ENCODE data around the gene EPHA4.

EPHA4 gene

GRCh38 chr2:221581986-221582385 lies 9.9 kb upstream of the EPHA4 start:
- Histone ChIP-seq H3K56ac (ENCODE audit: low read length) (no peak overlapping the region), H3K27me3 (ENCODE audit: insufficient read depth, low read length, poor library complexity) (no peaks in the 10 kb centered on the region), H3K79me2 (ENCODE audit: control insufficient read depth, insufficient read depth, low read length) (no peaks in the 10 kb centered on the region), H2BK120ac (ENCODE audit: low read depth, low read length) (no peak overlapping the region), H3K4me3 (ENCODE audit: low read length) (no peak overlapping the region), H3K79me1 (ENCODE audit: low read length) (no peaks in the 10 kb centered on the region), H2BK5ac (ENCODE audit: low read length) (no peak overlapping the region), H2AK5ac (ENCODE audit: low read length) (no peak overlapping the region), H3K4me2 (ENCODE audit: low read length) (no peak overlapping the region), H3K18ac (ENCODE audit: low read length) (no peak overlapping the region), H3K4me1 (ENCODE audit: control insufficient read depth, low read depth, low read length) (no peaks in the 10 kb centered on the region), H3K36me3 (ENCODE audit: control insufficient read depth, insufficient read depth, low read length) (no peaks in the 10 kb centered on the region), H3K4ac (ENCODE audit: low read depth, low read length) (no peak overlapping the region), H3K27ac (ENCODE audit: low read depth, low read length) (no peak overlapping the region), H4K5ac (ENCODE audit: low read length) (no peak overlapping the region), H4K8ac (ENCODE audit: low read depth, low read length) (no peak overlapping the region), H2BK15ac (replicated peaks; ENCODE audit: low read depth) (no peak overlapping the region), H3K23ac (ENCODE audit: low read length) (no peak overlapping the region), H3K9ac (ENCODE audit: low read length) (no peak overlapping the region)
- DNase-seq = no peak
- no CpG with 5 or more reads among the region's 1 CpG for WGBS (ENCODE audit: extremely low coverage, insufficient coverage, low lambda C conversion rate)

GRCh38 chr2:221574231-221574570 lies 2.1 kb upstream of the EPHA4 start:
- no peak overlapping the region for H3K23ac ChIP-seq (ENCODE audit: low read length)
- no peak overlapping the region for H2BK15ac ChIP-seq (replicated peaks; ENCODE audit: low read depth)
- peaks cover 9% of the 10 kb centered on the region for H3K79me1 ChIP-seq (ENCODE audit: low read length)
- no peak for DNase-seq
- no peaks in the 10 kb centered on the region for H3K36me3 ChIP-seq (ENCODE audit: control insufficient read depth, insufficient read depth, low read length)
- no CpG with 5 or more reads among the region's 7 CpGs for WGBS (ENCODE audit: extremely low coverage, insufficient coverage, low lambda C conversion rate)
- H3K27me3 ChIP-seq (ENCODE audit: insufficient read depth, low read length, poor library complexity) = peaks cover 2% of the 10 kb centered on the region
- H3K9ac ChIP-seq (ENCODE audit: low read length) = no peak overlapping the region
- H3K4me3 ChIP-seq (ENCODE audit: low read length) = no peak overlapping the region
- H3K4me1 ChIP-seq (ENCODE audit: control insufficient read depth, low read depth, low read length) = no peaks in the 10 kb centered on the region
- no peak overlapping the region for H3K27ac ChIP-seq (ENCODE audit: low read depth, low read length)
- no peak overlapping the region for H4K5ac ChIP-seq (ENCODE audit: low read length)
- no peak overlapping the region for H3K18ac ChIP-seq (ENCODE audit: low read length)
- H3K4me2 ChIP-seq (ENCODE audit: low read length) = no peak overlapping the region
- H2BK120ac ChIP-seq (ENCODE audit: low read depth, low read length) = no peak overlapping the region
- no peak overlapping the region for H3K4ac ChIP-seq (ENCODE audit: low read depth, low read length)
- no peak overlapping the region for H2BK5ac ChIP-seq (ENCODE audit: low read length)
- no peak overlapping the region for H2AK5ac ChIP-seq (ENCODE audit: low read length)
- peaks cover 18% of the 10 kb centered on the region for H3K79me2 ChIP-seq (ENCODE audit: control insufficient read depth, insufficient read depth, low read length)
- H3K56ac ChIP-seq (ENCODE audit: low read length) = peak overlapping the region; percentile 83
- no peak overlapping the region for H4K8ac ChIP-seq (ENCODE audit: low read depth, low read length)

- Histone ChIP-seq H3K56ac (ENCODE audit: low read length) (peak overlapping the region; percentile 94), H3K79me1 (ENCODE audit: low read length) (peaks cover 9% of the 10 kb centered on the region), H3K4ac (ENCODE audit: low read depth, low read length) (peak overlapping the region; percentile 66), H3K18ac (ENCODE audit: low read length) (peak overlapping the region; percentile 95), H2BK5ac (ENCODE audit: low read length) (peak overlapping the region; percentile 80), H4K8ac (ENCODE audit: low read depth, low read length) (no peak overlapping the region), H2BK120ac (ENCODE audit: low read depth, low read length) (no peak overlapping the region), H3K27me3 (ENCODE audit: insufficient read depth, low read length, poor library complexity) (peaks cover 2% of the 10 kb centered on the region), H3K27ac (ENCODE audit: low read depth, low read length) (peak overlapping the region; percentile 70), H3K23ac (ENCODE audit: low read length) (peak overlapping the region; percentile 66), H2BK15ac (replicated peaks; ENCODE audit: low read depth) (no peak overlapping the region), H3K79me2 (ENCODE audit: control insufficient read depth, insufficient read depth, low read length) (peaks cover 19% of the 10 kb centered on the region), H3K4me1 (ENCODE audit: control insufficient read depth, low read depth, low read length) (peaks cover 3% of the 10 kb centered on the region), H3K9ac (ENCODE audit: low read length) (peak overlapping the region; percentile 91), H3K4me2 (ENCODE audit: low read length) (peak overlapping the region; percentile 96), H4K5ac (ENCODE audit: low read length) (no peak overlapping the region), H3K4me3 (ENCODE audit: low read length) (peak overlapping the region; percentile 71), H2AK5ac (ENCODE audit: low read length) (no peak overlapping the region), H3K36me3 (ENCODE audit: control insufficient read depth, insufficient read depth, low read length) (no peaks in the 10 kb centered on the region)
- DNase-seq = peak; percentile 94
- no CpG with 5 or more reads among the region's 63 CpGs for WGBS (ENCODE audit: extremely low coverage, insufficient coverage, low lambda C conversion rate)
These were observed 1.5 kb upstream of the EPHA4 start for GRCh38 chr2:221573430-221574230.

GRCh38 chr2:221572821-221573429 lies 821 bp upstream of the EPHA4 start:
- H3K4me1 ChIP-seq (ENCODE audit: control insufficient read depth, low read depth, low read length) = peaks cover 6% of the 10 kb centered on the region
- H2BK120ac ChIP-seq (ENCODE audit: low read depth, low read length) = no peak overlapping the region
- DNase-seq = no peak
- no CpG with 5 or more reads among the region's 42 CpGs for WGBS (ENCODE audit: extremely low coverage, insufficient coverage, low lambda C conversion rate)
- H3K36me3 ChIP-seq (ENCODE audit: control insufficient read depth, insufficient read depth, low read length) = no peaks in the 10 kb centered on the region
- H3K27ac ChIP-seq (ENCODE audit: low read depth, low read length) = peak overlapping the region; percentile 70
- H3K27me3 ChIP-seq (ENCODE audit: insufficient read depth, low read length, poor library complexity) = peaks cover 2% of the 10 kb centered on the region
- H3K79me2 ChIP-seq (ENCODE audit: control insufficient read depth, insufficient read depth, low read length) = peaks cover 21% of the 10 kb centered on the region
- H3K4me3 ChIP-seq (ENCODE audit: low read length) = peak overlapping the region; percentile 71
- peak overlapping the region; percentile 80 for H3K23ac ChIP-seq (ENCODE audit: low read length)
- peaks cover 9% of the 10 kb centered on the region for H3K79me1 ChIP-seq (ENCODE audit: low read length)
- peak overlapping the region; percentile 80 for H2BK5ac ChIP-seq (ENCODE audit: low read length)
- H3K56ac ChIP-seq (ENCODE audit: low read length) = peak overlapping the region; percentile 94
- H3K4me2 ChIP-seq (ENCODE audit: low read length) = peak overlapping the region; percentile 96
- no peak overlapping the region for H4K5ac ChIP-seq (ENCODE audit: low read length)
- H3K4ac ChIP-seq (ENCODE audit: low read depth, low read length) = peak overlapping the region; percentile 66
- H2BK15ac ChIP-seq (replicated peaks; ENCODE audit: low read depth) = no peak overlapping the region
- peak overlapping the region; percentile 95 for H3K18ac ChIP-seq (ENCODE audit: low read length)
- no peak overlapping the region for H2AK5ac ChIP-seq (ENCODE audit: low read length)
- no peak overlapping the region for H4K8ac ChIP-seq (ENCODE audit: low read depth, low read length)
- H3K9ac ChIP-seq (ENCODE audit: low read length) = peak overlapping the region; percentile 91

- H3K4me1 ChIP-seq (ENCODE audit: control insufficient read depth, low read depth, low read length) = peaks cover 6% of the 10 kb centered on the region
- H3K9ac ChIP-seq (ENCODE audit: low read length) = peak overlapping the region; percentile 96
- peaks cover 21% of the 10 kb centered on the region for H3K79me2 ChIP-seq (ENCODE audit: control insufficient read depth, insufficient read depth, low read length)
- H3K4me2 ChIP-seq (ENCODE audit: low read length) = peak overlapping the region; percentile 90
- no peak overlapping the region for H2BK15ac ChIP-seq (replicated peaks; ENCODE audit: low read depth)
- no CpG with 5 or more reads among the region's 61 CpGs for WGBS (ENCODE audit: extremely low coverage, insufficient coverage, low lambda C conversion rate)
- H3K27me3 ChIP-seq (ENCODE audit: insufficient read depth, low read length, poor library complexity) = peaks cover 2% of the 10 kb centered on the region
- H2BK5ac ChIP-seq (ENCODE audit: low read length) = peak overlapping the region; percentile 87
- H4K5ac ChIP-seq (ENCODE audit: low read length) = no peak overlapping the region
- no peak overlapping the region for H3K4ac ChIP-seq (ENCODE audit: low read depth, low read length)
- H3K36me3 ChIP-seq (ENCODE audit: control insufficient read depth, insufficient read depth, low read length) = no peaks in the 10 kb centered on the region
- peak; percentile 60 for DNase-seq
- peak overlapping the region; percentile 93 for H3K4me3 ChIP-seq (ENCODE audit: low read length)
- no peak overlapping the region for H4K8ac ChIP-seq (ENCODE audit: low read depth, low read length)
- H2BK120ac ChIP-seq (ENCODE audit: low read depth, low read length) = no peak overlapping the region
- H3K18ac ChIP-seq (ENCODE audit: low read length) = peak overlapping the region; percentile 55
- peak overlapping the region; percentile 87 for H3K56ac ChIP-seq (ENCODE audit: low read length)
- H2AK5ac ChIP-seq (ENCODE audit: low read length) = no peak overlapping the region
- H3K27ac ChIP-seq (ENCODE audit: low read depth, low read length) = peak overlapping the region; percentile 30
- H3K79me1 ChIP-seq (ENCODE audit: low read length) = peaks cover 9% of the 10 kb centered on the region
- H3K23ac ChIP-seq (ENCODE audit: low read length) = peak overlapping the region; percentile 84
These were observed 419 bp downstream of the EPHA4 start for GRCh38 chr2:221571551-221572218.
